Tibial nerve (tissue), 4 donors: ENCODE data around the gene PLXNB2. TPM values are rescaled to one million over a fixed set of nuclear protein-coding genes. Genes with fewer than 3 reads are reported as not detected.

Experiments used
- DNase-seq, 2 donors: peaks; one replicate each; pipeline ENCODE4 v3.0.0-alpha.2; 2019; ENCODE audit warnings: low spot score in 2 of 2
- H3K27ac ChIP-seq, 4 donors: fragments of 200-600 bp; sonication (generic) in 3 of 4; one replicate each; pipeline ENCODE4 v1.5.1; 2017 to 2019; ENCODE audit warnings: mild to moderate bottlenecking in 1 of 4
- H3K27me3 ChIP-seq, 2 donors: fragments of 200-600 bp; sonication (generic) in 1 of 2; one replicate each; pipeline versions ENCODE4 v1.5.1 to v1.6.0; 2017 to 2019
- H3K36me3 ChIP-seq, 3 donors: fragments of 200-600 bp; sonication (generic); one replicate each; pipeline ENCODE4 v1.5.1; 2018 to 2019
- H3K4me1 ChIP-seq, 4 donors: fragments of 200-600 bp; sonication (generic) in 3 of 4; one replicate each; pipeline ENCODE4 v1.5.1; 2017 to 2019
- H3K4me3 ChIP-seq, 4 donors: fragments of 200-600 bp; sonication (generic) in 3 of 4; one replicate each; pipeline ENCODE4 v1.5.1; 2017 to 2019; ENCODE audit warnings: mild to moderate bottlenecking in 1 of 4, moderate library complexity in 1 of 4
- H3K9me3 ChIP-seq, 4 donors: fragments of 200-600 bp; sonication (generic) in 3 of 4; one replicate each; pipeline ENCODE4 v1.5.1; 2017 to 2019
- CTCF ChIP-seq, 5 experiments: fragments of 200-600 bp in 3 of 5; fragments of 450-650 bp in 2 of 5; sonication (generic) in 3 of 5; IDR thresholded peaks; one replicate each; pipeline ENCODE4 v1.5.1; 2016 to 2019; ENCODE audit warnings: antibody characterized with exemption in 5 of 5, mild to moderate bottlenecking in 3 of 5, moderate library complexity in 2 of 5
- EP300 ChIP-seq, 2 donors: sonication (generic); formaldehyde crosslinking; IDR thresholded peaks; one replicate each; pipeline ENCODE4 v1.6.1; 2017; ENCODE audit warnings: antibody characterized with exemption in 2 of 2, mild to moderate bottlenecking in 1 of 2
- POLR2A ChIP-seq, 2 donors: fragments of 450-650 bp; IDR thresholded peaks; one replicate each; pipeline ENCODE4 v1.6.1; 2017; ENCODE audit warnings: antibody characterized with exemption in 2 of 2, mild to moderate bottlenecking in 2 of 2, moderate library complexity in 2 of 2
- WGBS, 2 donors: methylation state at CpG; one replicate each; pipeline ENCODE4 v1.1.5; 2018; 5-methylcytosine and 5-hydroxymethylcytosine counted together
- total RNA-seq, 4 donors: library from RNA; depleted of rRNA; stranded (reverse); fragments of >200 nt; gene quantifications; one replicate each; pipeline ENCODE4 v1.1.0, GENCODE V29; 2016

PLXNB2 gene
- total RNA-seq, 4 donors from 2014 or later: 135 to 193 (median 165) TPM

- peaks cover 0 to 25% (median 0%) of the 10 kb centered on the region in 3 donors for H3K36me3 ChIP-seq
- H3K4me1 ChIP-seq: peaks cover 0 to 84% (median 49%) of the 10 kb centered on the region in 4 donors
- no peak for DNase-seq
- WGBS, 2 donors: 80 to 90% methylated on average over 11 to 20 of the region's 20 CpGs
- peak overlapping the region in 1 of 4 donors; percentile 95 for H3K4me3 ChIP-seq
- peak overlapping the region in 1 of 4 donors; percentile 95 for H3K27ac ChIP-seq
- H3K27me3 ChIP-seq: no peaks in the 10 kb centered on the region
- TF ChIP-seq POLR2A (IDR thresholded peaks at IDR 0.05) (no peak), EP300 (IDR thresholded peaks at IDR 0.05) (no peak), CTCF (IDR thresholded peaks at IDR 0.05) (no peak)
- no peaks in the 10 kb centered on the region for H3K9me3 ChIP-seq
Observed at GRCh38 chr22:50246242-50247175, 60.9 kb downstream of the PLXNB2 start.

DNA sequence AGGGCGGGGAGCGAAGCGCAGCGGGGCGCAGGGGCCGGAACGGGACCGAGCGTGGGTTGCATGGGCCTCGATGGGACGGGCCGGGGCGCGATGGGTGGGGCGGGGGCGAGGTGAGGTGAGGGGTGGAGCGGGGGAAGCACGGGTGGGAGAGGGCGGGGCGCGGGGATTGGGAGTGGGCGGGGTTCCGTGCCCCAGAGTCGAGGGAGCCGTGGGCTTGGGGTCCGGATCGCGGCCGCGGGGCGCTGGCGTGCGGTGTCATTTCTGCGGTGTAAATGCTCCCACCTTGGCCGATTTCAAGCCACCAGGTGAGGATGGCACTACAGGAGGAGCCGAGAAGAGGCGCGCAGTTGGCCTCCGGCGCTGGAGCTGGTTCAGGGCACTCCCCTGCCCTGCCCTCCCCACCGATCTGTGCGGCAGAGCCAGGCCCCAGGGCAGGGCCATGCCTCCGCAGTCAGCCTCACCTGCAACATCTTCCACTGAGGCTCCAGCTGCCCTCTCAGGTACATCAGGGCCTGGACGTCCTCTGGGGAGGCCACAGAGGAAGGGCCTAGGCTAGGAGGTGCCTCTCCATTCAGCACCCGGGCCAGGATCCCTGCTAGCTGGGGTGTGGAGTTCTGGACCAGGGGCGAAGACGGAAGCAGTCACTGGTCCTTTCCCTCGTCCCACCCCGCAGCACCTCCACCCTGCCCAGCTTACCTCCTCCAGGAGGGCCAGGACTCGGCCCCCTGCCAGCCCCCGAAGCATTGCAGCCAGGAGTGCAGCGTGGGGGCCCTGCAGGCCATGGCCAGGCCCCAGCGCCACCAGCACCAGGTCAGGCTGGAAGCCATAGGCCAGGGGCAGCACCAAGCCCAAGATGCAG, 62.0 kb downstream of the PLXNB2 start:
- Histone ChIP-seq H3K27ac (peak overlapping the region; percentile 58 to 95 (median 91)), H3K9me3 (no peaks in the 10 kb centered on the region), H3K4me1 (peaks cover 0 to 84% (median 48%) of the 10 kb centered on the region in 4 donors), H3K36me3 (peaks cover 0 to 29% (median 2%) of the 10 kb centered on the region in 3 donors), H3K4me3 (peak overlapping the region; percentile 53 to 95 (median 70)), H3K27me3 (no peaks in the 10 kb centered on the region)
- TF ChIP-seq POLR2A (IDR thresholded peaks at IDR 0.05) (no peak), EP300 (IDR thresholded peaks at IDR 0.05) (no peak), CTCF (IDR thresholded peaks at IDR 0.05) (no peak)
- DNase-seq: no peak
- 16 to 17% methylated on average over 24 to 46 of the region's 53 CpGs for WGBS, 2 donors

DNA sequence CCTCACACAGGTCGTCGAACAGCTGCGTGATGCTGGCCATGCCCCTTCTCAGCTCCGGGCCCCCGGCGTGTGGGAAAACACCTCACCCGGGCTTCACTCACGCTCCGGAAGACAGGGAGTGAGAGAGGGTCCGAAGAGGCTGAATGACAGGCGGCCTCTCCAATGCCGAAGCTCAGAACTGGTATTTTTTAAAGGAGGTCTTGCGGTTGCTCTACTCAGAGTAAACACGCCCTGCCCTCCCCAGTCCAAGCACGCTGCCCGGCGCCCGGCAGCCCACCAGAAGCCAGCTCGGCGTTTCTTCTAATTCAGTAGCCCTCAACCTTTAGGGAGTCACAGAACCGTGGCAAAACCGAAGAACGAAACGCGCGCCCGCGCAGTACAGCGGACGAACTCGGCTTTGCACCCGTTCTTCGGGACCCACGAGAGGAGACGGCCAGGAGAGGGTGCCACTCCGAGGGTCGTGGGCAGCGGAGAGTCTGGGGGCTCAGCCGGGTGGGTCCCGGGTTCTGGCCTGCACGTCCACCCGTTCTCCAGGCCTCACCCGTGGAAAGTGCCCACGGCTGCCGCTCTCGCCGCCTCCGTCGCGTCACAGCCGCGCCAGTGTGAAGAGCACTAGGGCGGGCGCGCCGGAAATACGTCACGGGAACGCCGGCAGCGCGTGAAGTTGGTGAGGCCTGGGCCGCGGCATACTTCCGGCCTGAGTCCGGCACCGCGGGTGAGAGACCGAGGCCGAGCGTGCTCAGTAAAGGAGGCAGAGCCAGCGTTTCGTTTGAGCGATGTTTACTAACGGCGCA, 62.8 kb downstream of the PLXNB2 start, which contains the start of gene TUBGCP6:
TSS of gene TUBGCP6 (minus strand) at position 604 of the 794 bp plus-strand sequence. CDS start at position 40, 564 bp downstream.
- Histone ChIP-seq H3K27me3 (no peaks in the 10 kb centered on the region), H3K36me3 (peaks cover 0 to 37% (median 7%) of the 10 kb centered on the region in 3 donors), H3K27ac (peak within 1 kb of the TSS; percentile 58 to 95 (median 91)), H3K4me3 (peak within 1 kb of the TSS; percentile 53 to 95 (median 70)), H3K4me1 (peaks cover 0 to 81% (median 41%) of the 10 kb centered on the region in 4 donors), H3K9me3 (no peaks in the 10 kb centered on the region)
- TF ChIP-seq POLR2A (IDR thresholded peaks at IDR 0.05): peak; percentile 63 to 71
- TF ChIP-seq EP300 (IDR thresholded peaks at IDR 0.05): peak; percentile 92 to 97
- TF ChIP-seq CTCF (IDR thresholded peaks at IDR 0.05): peak in 3 of 5 experiments; percentile 10 to 70 (median 57)
- WGBS, 2 donors: 0% methylated on average over 39 to 56 of the region's 76 CpGs
- DNase-seq: peak; percentile 89 to 91

DNA sequence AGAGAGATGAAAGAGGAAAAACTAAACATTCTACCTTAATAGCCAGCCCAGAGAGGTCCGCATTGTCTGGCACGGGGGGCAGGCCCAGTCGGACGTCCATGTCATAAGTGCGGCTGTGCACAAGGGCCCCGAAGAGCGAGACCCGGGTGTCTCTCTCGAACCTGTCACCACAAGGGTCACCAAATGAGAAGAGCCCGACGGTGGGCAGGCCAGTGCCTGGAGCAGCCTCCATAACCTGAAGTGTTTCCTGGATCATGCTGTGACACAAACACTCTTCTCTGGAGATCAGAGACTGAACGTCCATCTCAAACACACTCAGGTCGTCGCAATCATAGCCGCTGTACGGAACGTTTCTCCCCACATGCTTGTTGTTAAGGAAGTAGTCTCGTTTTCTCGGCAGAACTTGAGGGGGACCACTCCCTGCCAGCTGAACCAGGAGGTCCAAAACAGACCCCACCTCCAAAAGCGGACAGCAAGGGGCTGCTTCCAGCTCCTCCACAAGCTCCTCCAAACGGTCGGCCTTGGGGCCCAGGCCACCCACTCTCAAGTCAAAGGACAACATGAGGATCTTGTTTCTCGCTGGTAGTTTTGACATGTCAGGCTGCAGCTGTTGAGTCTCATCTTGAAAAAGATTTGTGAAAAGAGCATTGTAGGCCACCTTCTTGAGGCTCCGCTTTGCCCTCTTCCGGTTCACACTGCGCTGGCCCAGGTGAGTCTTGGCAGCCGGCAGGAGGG, 63.6 kb downstream of the PLXNB2 start:
- TF ChIP-seq POLR2A (IDR thresholded peaks at IDR 0.05): no peak
- TF ChIP-seq CTCF (IDR thresholded peaks at IDR 0.05): no peak
- TF ChIP-seq EP300 (IDR thresholded peaks at IDR 0.05): no peak
- Histone ChIP-seq H3K36me3 (peaks cover 0 to 45% (median 7%) of the 10 kb centered on the region in 3 donors), H3K4me1 (peaks cover 0 to 74% (median 40%) of the 10 kb centered on the region in 4 donors), H3K9me3 (no peaks in the 10 kb centered on the region), H3K27me3 (no peaks in the 10 kb centered on the region), H3K4me3 (peak overlapping the region; percentile 53 to 95 (median 70)), H3K27ac (peak overlapping the region in 3 of 4 donors; percentile 91 to 95 (median 91))
- WGBS, 2 donors: 24 to 29% methylated on average over 22 to 24 of the region's 27 CpGs
- DNase-seq: no peak
